H1 (cell line): Measurements from ENCODE around the gene MAP3K14. TPM values are rescaled to one million over a fixed set of nuclear protein-coding genes. Genes with fewer than 3 reads are reported as not detected.

Experiments
- CTCF ChIA-PET: fragments of 300-600 bp; sonication (Branson Sonifier 250); formaldehyde crosslinking; loops from one replicate; lab custom pipeline; 2021; ENCODE audit not compliant: partially characterized antibody; lab: Charles Lee
- POLR2A ChIA-PET: fragments of 300-600 bp; sonication (Branson Sonifier 250); formaldehyde crosslinking; loops from one replicate; lab custom pipeline; 2021; ENCODE audit warnings: inconsistent platforms; ENCODE audit not compliant: partially characterized antibody; lab: Charles Lee
- DNase-seq, 2 experiments: peaks; one replicate each; pipeline versions ENCODE4 v3.0.0 to v3.0.0-alpha.2; 2010 to 2022; ENCODE audit warnings: low spot score in 2 of 2, low read depth in 1 of 2, mixed read lengths in 1 of 2
- FAIRE-seq: peaks from 2 replicates; lab custom pipeline; 2011; peaks lifted over from hg19 to GRCh38; lab: Jason Lieb, UNC
- H2AFZ ChIP-seq: 2 replicates; pipeline ENCODE4 v1.8.1; 2012; ENCODE audit warnings: low read length, inconsistent platforms
- H2AK5ac ChIP-seq: 2 replicates; pipeline ENCODE4 v1.6.1; 2013; ENCODE audit warnings: low read depth, low read length
- H2BK120ac ChIP-seq: replicated peaks from 2 replicates; pipeline ENCODE3; 2013; ENCODE audit warnings: low read depth, low read length, inconsistent platforms
- H2BK12ac ChIP-seq: 2 replicates; pipeline ENCODE4 v1.6.1; 2013; ENCODE audit warnings: low read depth, low read length
- H2BK15ac ChIP-seq: 2 replicates; pipeline ENCODE4 v1.6.1; 2013; ENCODE audit warnings: low read length
- H2BK20ac ChIP-seq: 2 replicates; pipeline ENCODE4 v1.6.1; 2013; ENCODE audit warnings: low read length
- H2BK5ac ChIP-seq: 2 replicates; pipeline ENCODE4 v1.6.1; 2013; ENCODE audit warnings: low read depth, low read length
- H3K14ac ChIP-seq: 2 replicates; pipeline ENCODE4 v1.6.1; 2013; ENCODE audit warnings: inconsistent platforms; ENCODE audit not compliant: insufficient read length
- H3K18ac ChIP-seq: 2 replicates; pipeline ENCODE4 v1.6.1; 2013; ENCODE audit warnings: low read length; ENCODE audit errors: extremely low read depth
- H3K23ac ChIP-seq: 2 replicates; pipeline ENCODE4 v1.6.1; 2013; ENCODE audit warnings: inconsistent platforms; ENCODE audit not compliant: insufficient read length
- H3K23me2 ChIP-seq: 2 replicates; pipeline ENCODE4 v1.6.1; 2013; ENCODE audit warnings: low read depth, low read length
- H3K27ac ChIP-seq: 2 replicates; pipeline ENCODE4 v1.6.1; 2011; ENCODE audit warnings: low read depth, low read length, inconsistent platforms
- H3K27me3 ChIP-seq, 4 experiments: replicated peaks in 1 of 4; 1 replicate in 1 of 4; 2 replicates in 3 of 4; pipeline versions ENCODE4 v1.6.1 to v1.8.1; 2011 to 2013; ENCODE audit warnings: low read length in 3 of 4, mild to moderate bottlenecking in 3 of 4, inconsistent platforms in 2 of 4, mixed read lengths in 2 of 4, moderate library complexity in 1 of 4; ENCODE audit not compliant: control insufficient read depth in 3 of 4, insufficient read depth in 3 of 4; ENCODE audit errors: extremely low read depth in 1 of 4
- H3K36me3 ChIP-seq, 4 experiments: 2 replicates each; pipeline versions ENCODE4 v1.6.1 to v1.8.1; 2011 to 2013; ENCODE audit warnings: mild to moderate bottlenecking in 4 of 4, low read length in 3 of 4, moderate library complexity in 2 of 4, control low read depth in 1 of 4, inconsistent platforms in 1 of 4; ENCODE audit not compliant: insufficient read depth in 4 of 4, control insufficient read depth in 2 of 4
- H3K4ac ChIP-seq: replicated peaks from 2 replicates; pipeline ENCODE3; 2013; ENCODE audit warnings: low read length, low read depth, mixed read lengths, inconsistent platforms; ENCODE audit not compliant: insufficient read length
- H3K4me1 ChIP-seq, 4 experiments: replicated peaks in 1 of 4; 1 replicate in 1 of 4; 2 replicates in 3 of 4; pipeline versions ENCODE4 v1.6.1 to v1.8.1; 2011 to 2013; ENCODE audit warnings: low read length in 3 of 4, inconsistent platforms in 2 of 4, mixed read lengths in 1 of 4; ENCODE audit not compliant: insufficient read depth in 4 of 4, control insufficient read depth in 3 of 4
- H3K4me2 ChIP-seq, 2 experiments: 2 replicates each; pipeline versions ENCODE4 v1.6.1 to v1.8.1; 2011 to 2013; ENCODE audit warnings: low read depth in 2 of 2, low read length in 2 of 2, control low read depth in 1 of 2, inconsistent platforms in 1 of 2, mild to moderate bottlenecking in 1 of 2; ENCODE audit not compliant: insufficient read depth in 1 of 2
- H3K4me3 ChIP-seq, 4 experiments: fragments of 200-600, 300-600 bp in 1 of 4; sonication (generic), shearing (Covaris generic), sonication (Bioruptor Twin) in 1 of 4; 2 replicates each; pipeline versions ENCODE4 v1.5.1 to v1.8.1; 2011 to 2016; ENCODE audit warnings: low read length in 4 of 4, low read depth in 3 of 4, control low read depth in 2 of 4, inconsistent platforms in 2 of 4, mild to moderate bottlenecking in 2 of 4, mixed read lengths in 1 of 4, moderate library complexity in 1 of 4; ENCODE audit not compliant: insufficient read depth in 2 of 4; ENCODE audit errors: extremely low read depth in 1 of 4
- H3K56ac ChIP-seq: replicated peaks from 2 replicates; pipeline ENCODE3; 2013; ENCODE audit warnings: low read depth, mild to moderate bottlenecking, mixed read lengths, low read length, inconsistent platforms; ENCODE audit not compliant: insufficient read length
- H3K79me1 ChIP-seq: 2 replicates; pipeline ENCODE4 v1.6.1; 2013; ENCODE audit warnings: low read depth, low read length, control low read depth
- H3K79me2 ChIP-seq, 2 experiments: 2 replicates each; pipeline versions ENCODE4 v1.6.1 to v1.8.1; 2012 to 2013; ENCODE audit warnings: low read length in 2 of 2, mild to moderate bottlenecking in 2 of 2, inconsistent platforms in 1 of 2; ENCODE audit not compliant: insufficient read depth in 2 of 2, control insufficient read depth in 1 of 2
- H3K9ac ChIP-seq, 4 experiments: replicated peaks in 1 of 4; 1 replicate in 1 of 4; 2 replicates in 3 of 4; pipeline versions ENCODE4 v1.6.1 to v1.8.1; 2011 to 2013; ENCODE audit warnings: low read depth in 3 of 4, low read length in 3 of 4, control low read depth in 2 of 4, mild to moderate bottlenecking in 2 of 4, moderate library complexity in 2 of 4, inconsistent platforms in 1 of 4; ENCODE audit errors: extremely low read depth in 1 of 4
- H3K9me3 ChIP-seq, 2 experiments: 2 replicates each; pipeline versions ENCODE4 v1.6.1 to v1.8.1; 2012 to 2013; ENCODE audit warnings: mild to moderate bottlenecking in 2 of 2, moderate library complexity in 2 of 2, control low read depth in 1 of 2, inconsistent platforms in 1 of 2, low read depth in 1 of 2, low read length in 1 of 2, mixed read lengths in 1 of 2; ENCODE audit not compliant: insufficient read depth in 2 of 2
- H4K20me1 ChIP-seq, 2 experiments: replicated peaks in 1 of 2; 2 replicates each; pipeline versions ENCODE3 to v1.8.1; 2011 to 2013; ENCODE audit warnings: inconsistent platforms in 2 of 2, low read length in 2 of 2, mild to moderate bottlenecking in 1 of 2; ENCODE audit not compliant: insufficient read depth in 2 of 2, control insufficient read depth in 1 of 2
- H4K5ac ChIP-seq: 2 replicates; pipeline ENCODE4 v1.6.1; 2013; ENCODE audit warnings: low read length, low read depth, mixed read lengths, inconsistent platforms; ENCODE audit not compliant: insufficient read length
- H4K8ac ChIP-seq: 2 replicates; pipeline ENCODE4 v1.8.0; 2013; ENCODE audit warnings: mild to moderate bottlenecking, moderate library complexity, low read length, inconsistent platforms; ENCODE audit not compliant: insufficient read depth; ENCODE audit errors: extremely low read depth
- H4K91ac ChIP-seq: replicated peaks from 2 replicates; pipeline ENCODE3; 2013; ENCODE audit warnings: low read length, mixed read lengths, inconsistent platforms; ENCODE audit not compliant: insufficient read length
- KDM4A ChIP-seq: IDR thresholded peaks from one replicate; pipeline ENCODE4 v1.7.1; 2012; ENCODE audit warnings: low read depth, mild to moderate bottlenecking, moderate library complexity, low read length, inconsistent platforms; ENCODE audit not compliant: severe bottlenecking
- POU5F1 ChIP-seq: IDR thresholded peaks from 2 replicates; pipeline ENCODE4 v1.6.1; 2011; ENCODE audit warnings: low read depth, mild to moderate bottlenecking, low read length, moderate library complexity
- SIRT6 ChIP-seq: IDR thresholded peaks from one replicate; pipeline ENCODE4 v1.7.1; 2012; ENCODE audit warnings: low read length, inconsistent platforms
- SRF ChIP-seq: IDR thresholded peaks from 2 replicates; pipeline ENCODE4 v1.6.1; 2011; ENCODE audit warnings: mild to moderate bottlenecking, low read depth, low read length, moderate library complexity
- TEAD4 ChIP-seq: IDR thresholded peaks from 2 replicates; pipeline ENCODE4 v1.6.1; 2012; ENCODE audit warnings: low read depth, low read length, inconsistent platforms, mixed read lengths
- WGBS, 2 experiments: shearing (Covaris generic) in 1 of 2; methylation state at CpG; one replicate each; pipeline versions ENCODE4 v1.1.6 to v1.1.7; 2013 to 2015; ENCODE audit warnings: low lambda C conversion rate in 2 of 2, mixed read lengths in 2 of 2, inconsistent platforms in 1 of 2, low coverage in 1 of 2, missing lambda C conversion rate in 1 of 2; ENCODE audit not compliant: insufficient replicate concordance in 2 of 2, insufficient coverage in 1 of 2, insufficient read length in 1 of 2; ENCODE audit errors: extremely low coverage in 1 of 2, missing lambda C conversion rate in 1 of 2; 5-methylcytosine and 5-hydroxymethylcytosine counted together
- polyA plus RNA-seq, 7 experiments: library from polyadenylated mRNA; depleted of rRNA in 3 of 7; stranded (reverse) in 5 of 7; unstranded in 2 of 7; fragments of >200 nt in 5 of 7; fragments of 200-250 nt in 2 of 7; gene quantifications; 1 replicate in 5 of 7; 2 replicates in 1 of 7; 4 replicates in 1 of 7; pipeline versions ENCODE4 v1.2.1 to v1.2.3, GENCODE V29; 2011 to 2013; ENCODE audit warnings: missing spikeins in 2 of 7, mixed read lengths in 2 of 7
- total RNA-seq: library from RNA; stranded (reverse); fragmentation: NEBNext Ultra II Directional; extraction: Animal tissue kit (Norgen Biotek cat#: 25700); gene quantifications from 2 replicates; pipeline ENCODE4 v1.2.1, GENCODE V29; 2021

The MAP3K14 gene
- total and polyA plus RNA-seq, 2 of the 8 experiments (the other 6 are each of a cell fraction or from before 2014, with no cell fraction given): 5.2 to 6.1 TPM

DNA sequence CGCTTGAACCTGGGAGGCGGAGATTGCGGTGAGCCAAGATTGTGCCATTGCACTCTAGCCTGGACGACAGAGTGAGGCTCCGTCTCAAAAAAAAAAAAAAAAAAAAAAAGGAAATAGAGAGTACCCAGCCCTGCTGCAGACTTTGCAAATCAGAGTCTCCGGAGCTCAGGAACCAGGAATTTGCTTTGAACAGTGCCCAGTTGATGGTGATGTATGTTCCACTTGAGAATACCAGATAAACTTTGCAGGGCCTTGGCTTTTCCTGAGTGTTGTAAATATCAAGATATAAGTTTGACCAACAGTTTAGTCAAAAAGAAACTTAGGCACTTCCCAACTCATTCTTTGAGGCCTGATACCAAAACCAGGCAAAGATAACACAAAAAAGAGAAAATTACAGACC is 30.6 kb upstream of the MAP3K14 start:
- DNase-seq: no peak
- Histone ChIP-seq H3K79me2 (no peaks in the 10 kb centered on the region), H3K18ac (no peak overlapping the region), H3K23me2 (no peaks in the 10 kb centered on the region), H2AK5ac (no peak overlapping the region), H3K4me2 (no peak overlapping the region), H3K9ac (no peak overlapping the region), H3K36me3 (no peaks in the 10 kb centered on the region), H2BK120ac (no peak overlapping the region), H2AFZ (no peak overlapping the region), H3K14ac (no peak overlapping the region), H3K27ac (no peak overlapping the region), H3K23ac (no peak overlapping the region), H3K4me1 (peaks cover 0 to 1% (median 0%) of the 10 kb centered on the region in 4 experiments; a peak in 2 of 7 replicates), H3K56ac (no peak overlapping the region), H4K20me1 (no peaks in the 10 kb centered on the region), H3K79me1 (no peaks in the 10 kb centered on the region), H3K27me3 (no peaks in the 10 kb centered on the region), H4K91ac (no peak overlapping the region), H2BK15ac (no peak overlapping the region), H2BK20ac (no peak overlapping the region), H4K8ac (no peak overlapping the region), H2BK12ac (no peak overlapping the region), H2BK5ac (no peak overlapping the region), H3K4ac (no peak overlapping the region), H3K9me3 (0 out of 4 replicates have a peak, but pooled peaks cover 0 to 2% of the 10 kb centered on the region in 2 experiments), H3K4me3 (no peak overlapping the region), H4K5ac (no peak overlapping the region)
- WGBS, 2 experiments: 96% methylated on average over 4 of the region's 6 CpGs; no CpG with 5 or more reads in 1 of the 2 experiments
- ChIA-PET POLR2A (no interaction called here), CTCF (interaction anchor here (0.8 to 2.0 kb wide), 5 partner anchors 12 to 42 kb away, joined by 3 to 9 read pairs (median 4); partner anchors contain the start of gene MAP3K14)
- TF ChIP-seq TEAD4 (no peak), SRF (no peak), SIRT6 (no peak), KDM4A (no peak), POU5F1 (no peak)
- no peak for FAIRE-seq
